K562 (cell line): ENCODE results near the gene TP53BP1. TPM values are rescaled to one million over a fixed set of nuclear protein-coding genes. Genes with fewer than 3 reads are reported as not detected.

Source experiments
- BDP1 ChIP-seq: IDR thresholded peaks from 3 replicates; pipeline ENCODE4 v1.6.1; 2011; ENCODE audit not compliant: insufficient read length, insufficient read depth
- CC2D1A ChIP-seq: fragments of 450-650 bp; IDR thresholded peaks from 2 replicates; pipeline ENCODE4 v1.6.1; 2017; ENCODE audit warnings: mild to moderate bottlenecking
- ELF1 ChIP-seq: fragments of 200-800 bp; sonication (Bioruptor generic); IDR thresholded peaks from 2 replicates; pipeline ENCODE4 v1.6.1; 2016; ENCODE audit warnings: missing genetic modification characterization, missing compliant biosample characterization
- NR2C2 ChIP-seq, 2 experiments: fragments of 200-800 bp in 1 of 2; sonication (Bioruptor generic) in 1 of 2; sonication (generic) in 1 of 2; formaldehyde crosslinking in 1 of 2; IDR thresholded peaks; 2 replicates each; pipeline versions ENCODE4 v1.6.1 to v1.8.0; 2016 to 2022; ENCODE audit warnings: mild to moderate bottlenecking in 1 of 2, missing compliant biosample characterization in 1 of 2, missing genetic modification characterization in 1 of 2, missing genetic modification reagents in 1 of 2
- SMAD2 ChIP-seq: fragments of 150-350 bp; IDR thresholded peaks from 2 replicates; pipeline ENCODE4 v1.6.1; 2014; ENCODE audit warnings: low read depth, mild to moderate bottlenecking, low read length
- SMARCA4 ChIP-seq: fragments of 450-650 bp; IDR thresholded peaks from 2 replicates; pipeline ENCODE4 v1.6.1; 2016
- SRSF7 ChIP-seq: fragments of 200-400 bp; formaldehyde crosslinking; optimal IDR thresholded peaks from 2 replicates; pipeline ENCODE3; 2017; ENCODE audit warnings: mild to moderate bottlenecking, low read depth, low read length
- TAF15 ChIP-seq: fragments of 200-400 bp; formaldehyde crosslinking; IDR thresholded peaks from 2 replicates; pipeline ENCODE4 v1.6.1; 2017; ENCODE audit warnings: mild to moderate bottlenecking, low read depth, low read length, moderate library complexity
- TCF7L2 ChIP-seq: fragments of 150-350 bp; IDR thresholded peaks from 2 replicates; pipeline ENCODE4 v1.6.1; 2016; ENCODE audit warnings: low read depth, mild to moderate bottlenecking, low read length, moderate library complexity
- U2AF1 ChIP-seq: fragments of 200-400 bp; formaldehyde crosslinking; optimal IDR thresholded peaks from 2 replicates; pipeline ENCODE3; 2017; ENCODE audit warnings: mild to moderate bottlenecking, low read depth, low read length, moderate library complexity
- U2AF2 ChIP-seq: fragments of 200-400 bp; formaldehyde crosslinking; optimal IDR thresholded peaks from 2 replicates; pipeline ENCODE3; 2017; ENCODE audit warnings: low read depth, mild to moderate bottlenecking, low read length
- XRCC5 ChIP-seq: fragments of 200-400 bp; formaldehyde crosslinking; IDR thresholded peaks from 2 replicates; pipeline ENCODE4 v1.6.1; 2017; ENCODE audit warnings: low read depth, mild to moderate bottlenecking, low read length
- ZNF184 ChIP-seq: sonication (generic); formaldehyde crosslinking; IDR thresholded peaks from 2 replicates; pipeline ENCODE4 v1.5.0; 2020; ENCODE audit warnings: missing genetic modification reagents
- ZNF224 ChIP-seq: sonication (generic); formaldehyde crosslinking; IDR thresholded peaks from 2 replicates; pipeline ENCODE4 v1.8.0; 2022; ENCODE audit warnings: mild to moderate bottlenecking, missing genetic modification reagents
- ZNF79 ChIP-seq: fragments of 250-450 bp; sonication (Bioruptor Pico); IDR thresholded peaks from 2 replicates; pipeline ENCODE4 v1.4.0; 2020; ENCODE audit warnings: low read depth, mild to moderate bottlenecking, moderate library complexity
- polyA plus RNA-seq, 8 experiments: library from polyadenylated mRNA; depleted of rRNA in 4 of 8; stranded (reverse) in 5 of 8; unstranded in 3 of 8; fragments of >200 nt; fragmentation: Nextera tagmentation in 2 of 8; fragmentation: Illumina TruSeq in 1 of 8; extraction: Ambion mirVana in 2 of 8; extraction: Trizol in 1 of 8; gene quantifications; 2 replicates each; pipeline versions ENCODE4 v1.2.1 to v1.2.3, GENCODE V29; 2011 to 2014; ENCODE audit warnings: inconsistent platforms in 1 of 8, missing spikeins in 1 of 8
- total RNA-seq, 7 experiments: library from RNA; depleted of rRNA in 6 of 7; stranded (reverse); fragments of >200 nt in 6 of 7; fragmentation: Illumina TruSeq in 2 of 7; extraction: Trizol in 2 of 7; gene quantifications; 2 replicates each; pipeline versions ENCODE4 v1.2.1 to v1.2.3, GENCODE V29; 2011 to 2021; ENCODE audit warnings: low replicate concordance in 1 of 7
- TF ChIP-seq, protein P1 (sequence below): fragments of 150-350 bp; conservative IDR thresholded peaks from 2 replicates; pipeline ENCODE4 v1.6.1; 2014; ENCODE audit warnings: low read length
- TF ChIP-seq, protein P2 (sequence below): sonication (generic); formaldehyde crosslinking; IDR thresholded peaks from 2 replicates; pipeline ENCODE4 v1.9.0; 2022; ENCODE audit warnings: mild to moderate bottlenecking, missing genetic modification reagents
- TF ChIP-seq, protein P3 (sequence below): conservative IDR thresholded peaks from 2 replicates; pipeline ENCODE4 v1.6.1; 2011; ENCODE audit warnings: low read depth, mild to moderate bottlenecking, low read length; ENCODE audit not compliant: control insufficient read depth
- TF ChIP-seq, protein P4 (sequence below): sonication (generic); formaldehyde crosslinking; IDR thresholded peaks from 2 replicates; pipeline ENCODE4 v1.8.1; 2023; ENCODE audit warnings: mild to moderate bottlenecking, missing genetic modification reagents, moderate library complexity
- TF ChIP-seq, protein P5 (sequence below): fragments of 450-650 bp; formaldehyde crosslinking; IDR thresholded peaks from 2 replicates; pipeline ENCODE4 v1.4.0; 2022; ENCODE audit warnings: missing genetic modification characterization
- TF ChIP-seq, protein P6 (sequence below): fragments of 450-650 bp; IDR thresholded peaks from 2 replicates; pipeline ENCODE4 v1.6.1; 2016; ENCODE audit warnings: antibody characterized with exemption

Gene TP53BP1
- total and polyA plus RNA-seq, 9 of the 15 experiments (the other 6 are each of a cell fraction or from before 2014, with no cell fraction given), result 5.7 to 63.3 (median 30.9) TPM

DNA sequence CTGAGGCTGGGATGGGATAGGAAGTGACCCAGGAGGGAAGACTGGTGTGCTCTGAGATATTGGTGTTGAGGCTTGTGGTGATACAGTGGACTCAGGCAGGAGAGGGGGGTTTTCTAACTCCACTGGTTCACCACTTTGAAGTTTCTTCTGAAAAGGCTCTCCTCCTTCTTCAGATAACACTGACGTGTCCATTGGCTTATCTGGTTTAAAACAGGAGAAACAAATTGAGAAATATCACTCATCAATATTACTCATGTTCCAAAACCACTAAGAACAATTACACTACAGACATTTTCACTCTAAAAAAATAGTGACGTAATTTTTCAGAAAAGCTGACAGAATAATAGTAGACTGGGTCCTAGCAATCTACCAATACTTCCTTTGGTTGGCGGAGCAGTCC lies 23.1 kb downstream of the TP53BP1 start (continued):
- TF ChIP-seq, protein P1, sequence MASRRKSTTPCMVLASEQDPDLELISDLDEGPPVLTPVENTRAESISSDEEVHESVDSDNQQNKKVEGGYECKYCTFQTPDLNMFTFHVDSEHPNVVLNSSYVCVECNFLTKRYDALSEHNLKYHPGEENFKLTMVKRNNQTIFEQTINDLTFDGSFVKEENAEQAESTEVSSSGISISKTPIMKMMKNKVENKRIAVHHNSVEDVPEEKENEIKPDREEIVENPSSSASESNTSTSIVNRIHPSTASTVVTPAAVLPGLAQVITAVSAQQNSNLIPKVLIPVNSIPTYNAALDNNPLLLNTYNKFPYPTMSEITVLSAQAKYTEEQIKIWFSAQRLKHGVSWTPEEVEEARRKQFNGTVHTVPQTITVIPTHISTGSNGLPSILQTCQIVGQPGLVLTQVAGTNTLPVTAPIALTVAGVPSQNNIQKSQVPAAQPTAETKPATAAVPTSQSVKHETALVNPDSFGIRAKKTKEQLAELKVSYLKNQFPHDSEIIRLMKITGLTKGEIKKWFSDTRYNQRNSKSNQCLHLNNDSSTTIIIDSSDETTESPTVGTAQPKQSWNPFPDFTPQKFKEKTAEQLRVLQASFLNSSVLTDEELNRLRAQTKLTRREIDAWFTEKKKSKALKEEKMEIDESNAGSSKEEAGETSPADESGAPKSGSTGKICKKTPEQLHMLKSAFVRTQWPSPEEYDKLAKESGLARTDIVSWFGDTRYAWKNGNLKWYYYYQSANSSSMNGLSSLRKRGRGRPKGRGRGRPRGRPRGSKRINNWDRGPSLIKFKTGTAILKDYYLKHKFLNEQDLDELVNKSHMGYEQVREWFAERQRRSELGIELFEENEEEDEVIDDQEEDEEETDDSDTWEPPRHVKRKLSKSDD, result no peak
- TF ChIP-seq ZNF224 (CRISPR knock-in tag), result no peak
- TF ChIP-seq, protein P2, sequence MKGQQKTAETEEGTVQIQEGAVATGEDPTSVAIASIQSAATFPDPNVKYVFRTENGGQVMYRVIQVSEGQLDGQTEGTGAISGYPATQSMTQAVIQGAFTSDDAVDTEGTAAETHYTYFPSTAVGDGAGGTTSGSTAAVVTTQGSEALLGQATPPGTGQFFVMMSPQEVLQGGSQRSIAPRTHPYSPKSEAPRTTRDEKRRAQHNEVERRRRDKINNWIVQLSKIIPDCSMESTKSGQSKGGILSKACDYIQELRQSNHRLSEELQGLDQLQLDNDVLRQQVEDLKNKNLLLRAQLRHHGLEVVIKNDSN (CRISPR knock-in tag), result no peak
- no peak for TF ChIP-seq U2AF1
- TF ChIP-seq TCF7L2, result no peak
- peak; percentile 87 for TF ChIP-seq SMARCA4
- TF ChIP-seq U2AF2, result no peak
- TF ChIP-seq TAF15, result no peak
- no peak for TF ChIP-seq XRCC5
- TF ChIP-seq, protein P3, sequence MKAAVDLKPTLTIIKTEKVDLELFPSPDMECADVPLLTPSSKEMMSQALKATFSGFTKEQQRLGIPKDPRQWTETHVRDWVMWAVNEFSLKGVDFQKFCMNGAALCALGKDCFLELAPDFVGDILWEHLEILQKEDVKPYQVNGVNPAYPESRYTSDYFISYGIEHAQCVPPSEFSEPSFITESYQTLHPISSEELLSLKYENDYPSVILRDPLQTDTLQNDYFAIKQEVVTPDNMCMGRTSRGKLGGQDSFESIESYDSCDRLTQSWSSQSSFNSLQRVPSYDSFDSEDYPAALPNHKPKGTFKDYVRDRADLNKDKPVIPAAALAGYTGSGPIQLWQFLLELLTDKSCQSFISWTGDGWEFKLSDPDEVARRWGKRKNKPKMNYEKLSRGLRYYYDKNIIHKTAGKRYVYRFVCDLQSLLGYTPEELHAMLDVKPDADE, result no peak
- TF ChIP-seq ELF1 (tag), result no peak
- TF ChIP-seq NR2C2 (CRISPR knock-in tag; IDR thresholded peaks at IDR 0.05), result no peak
- TF ChIP-seq NR2C2 (tag; IDR thresholded peaks at IDR 0.05), result no peak
- TF ChIP-seq, protein P4, sequence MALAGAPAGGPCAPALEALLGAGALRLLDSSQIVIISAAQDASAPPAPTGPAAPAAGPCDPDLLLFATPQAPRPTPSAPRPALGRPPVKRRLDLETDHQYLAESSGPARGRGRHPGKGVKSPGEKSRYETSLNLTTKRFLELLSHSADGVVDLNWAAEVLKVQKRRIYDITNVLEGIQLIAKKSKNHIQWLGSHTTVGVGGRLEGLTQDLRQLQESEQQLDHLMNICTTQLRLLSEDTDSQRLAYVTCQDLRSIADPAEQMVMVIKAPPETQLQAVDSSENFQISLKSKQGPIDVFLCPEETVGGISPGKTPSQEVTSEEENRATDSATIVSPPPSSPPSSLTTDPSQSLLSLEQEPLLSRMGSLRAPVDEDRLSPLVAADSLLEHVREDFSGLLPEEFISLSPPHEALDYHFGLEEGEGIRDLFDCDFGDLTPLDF (CRISPR knock-in tag), result no peak
- no peak for TF ChIP-seq BDP1
- TF ChIP-seq, protein P5, sequence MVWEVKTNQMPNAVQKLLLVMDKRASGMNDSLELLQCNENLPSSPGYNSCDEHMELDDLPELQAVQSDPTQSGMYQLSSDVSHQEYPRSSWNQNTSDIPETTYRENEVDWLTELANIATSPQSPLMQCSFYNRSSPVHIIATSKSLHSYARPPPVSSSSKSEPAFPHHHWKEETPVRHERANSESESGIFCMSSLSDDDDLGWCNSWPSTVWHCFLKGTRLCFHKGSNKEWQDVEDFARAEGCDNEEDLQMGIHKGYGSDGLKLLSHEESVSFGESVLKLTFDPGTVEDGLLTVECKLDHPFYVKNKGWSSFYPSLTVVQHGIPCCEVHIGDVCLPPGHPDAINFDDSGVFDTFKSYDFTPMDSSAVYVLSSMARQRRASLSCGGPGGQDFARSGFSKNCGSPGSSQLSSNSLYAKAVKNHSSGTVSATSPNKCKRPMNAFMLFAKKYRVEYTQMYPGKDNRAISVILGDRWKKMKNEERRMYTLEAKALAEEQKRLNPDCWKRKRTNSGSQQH, result no peak
- no peak for TF ChIP-seq CC2D1A
- TF ChIP-seq ZNF184 (CRISPR knock-in tag), result no peak
- TF ChIP-seq SRSF7, result no peak
- TF ChIP-seq, protein P6, sequence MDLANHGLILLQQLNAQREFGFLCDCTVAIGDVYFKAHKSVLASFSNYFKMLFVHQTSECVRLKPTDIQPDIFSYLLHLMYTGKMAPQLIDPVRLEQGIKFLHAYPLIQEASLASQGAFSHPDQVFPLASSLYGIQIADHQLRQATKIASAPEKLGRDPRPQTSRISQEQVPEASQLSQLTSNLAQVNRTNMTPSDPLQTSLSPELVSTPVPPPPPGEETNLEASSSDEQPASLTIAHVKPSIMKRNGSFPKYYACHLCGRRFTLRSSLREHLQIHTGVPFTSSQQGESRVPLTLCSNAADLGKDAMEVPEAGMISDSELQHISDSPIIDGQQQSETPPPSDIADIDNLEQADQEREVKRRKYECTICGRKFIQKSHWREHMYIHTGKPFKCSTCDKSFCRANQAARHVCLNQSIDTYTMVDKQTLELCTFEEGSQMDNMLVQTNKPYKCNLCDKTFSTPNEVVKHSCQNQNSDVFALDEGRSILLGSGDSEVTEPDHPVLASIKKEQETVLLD, result no peak
- no peak for TF ChIP-seq SMAD2
- no peak for TF ChIP-seq ZNF79 (CRISPR knock-in tag)
